RWPE1 (cell line): ENCODE data around the gene OTX2.

ENCODE experiments used
- CTCF ChIA-PET: fragments of 350-600 bp; sonication (Branson Sonifier 250); formaldehyde crosslinking; extraction: SDS; loops from one replicate; lab custom pipeline; 2021; lab: Yijun Ruan, JAX
- POLR2A ChIA-PET: fragments of 400-600 bp; formaldehyde crosslinking; extraction: SDS; loops from one replicate; lab custom pipeline; 2020; ENCODE audit warnings: antibody characterized with exemption; ENCODE audit not compliant: low non-redundant PET; lab: Yijun Ruan, JAX
- DNase-seq: peaks from one replicate; pipeline ENCODE4 v3.0.0; 2012; ENCODE audit warnings: low spot score
- H3K27ac ChIP-seq: fragments of 450-650 bp; 2 replicates; pipeline ENCODE4 v1.5.1; 2017
- TF ChIP-seq, protein P1 (sequence below): fragments of 450-650 bp; conservative IDR thresholded peaks from 2 replicates; pipeline ENCODE4 v1.5.1; 2017; ENCODE audit warnings: low read depth, mild to moderate bottlenecking

OTX2 gene

DNA sequence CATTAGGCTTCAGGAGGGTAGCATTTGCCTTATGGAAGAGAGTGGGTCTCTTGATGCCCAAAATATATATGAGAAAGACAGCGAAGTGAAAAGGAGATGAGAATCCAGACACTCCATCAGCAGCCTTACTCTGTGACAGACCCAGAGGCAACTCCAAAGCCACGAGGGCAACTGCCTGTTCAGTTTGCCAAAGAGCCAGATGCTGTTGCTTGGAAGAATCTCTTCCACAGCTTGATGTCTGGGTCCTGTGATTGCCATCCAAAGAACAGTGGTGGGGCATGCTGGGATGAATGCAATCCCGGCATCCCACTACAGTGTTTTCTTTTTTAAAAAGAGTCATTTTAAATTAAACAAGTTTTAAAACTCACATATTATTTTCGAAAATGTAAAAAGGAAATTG, 10.9 kb upstream of the OTX2 start:
- ChIA-PET POLR2A (no interaction called here), CTCF (no interaction called here)
- no peak overlapping the region for H3K27ac ChIP-seq
- no peak for DNase-seq
- TF ChIP-seq, protein P1, sequence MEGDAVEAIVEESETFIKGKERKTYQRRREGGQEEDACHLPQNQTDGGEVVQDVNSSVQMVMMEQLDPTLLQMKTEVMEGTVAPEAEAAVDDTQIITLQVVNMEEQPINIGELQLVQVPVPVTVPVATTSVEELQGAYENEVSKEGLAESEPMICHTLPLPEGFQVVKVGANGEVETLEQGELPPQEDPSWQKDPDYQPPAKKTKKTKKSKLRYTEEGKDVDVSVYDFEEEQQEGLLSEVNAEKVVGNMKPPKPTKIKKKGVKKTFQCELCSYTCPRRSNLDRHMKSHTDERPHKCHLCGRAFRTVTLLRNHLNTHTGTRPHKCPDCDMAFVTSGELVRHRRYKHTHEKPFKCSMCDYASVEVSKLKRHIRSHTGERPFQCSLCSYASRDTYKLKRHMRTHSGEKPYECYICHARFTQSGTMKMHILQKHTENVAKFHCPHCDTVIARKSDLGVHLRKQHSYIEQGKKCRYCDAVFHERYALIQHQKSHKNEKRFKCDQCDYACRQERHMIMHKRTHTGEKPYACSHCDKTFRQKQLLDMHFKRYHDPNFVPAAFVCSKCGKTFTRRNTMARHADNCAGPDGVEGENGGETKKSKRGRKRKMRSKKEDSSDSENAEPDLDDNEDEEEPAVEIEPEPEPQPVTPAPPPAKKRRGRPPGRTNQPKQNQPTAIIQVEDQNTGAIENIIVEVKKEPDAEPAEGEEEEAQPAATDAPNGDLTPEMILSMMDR = no peak

DNA sequence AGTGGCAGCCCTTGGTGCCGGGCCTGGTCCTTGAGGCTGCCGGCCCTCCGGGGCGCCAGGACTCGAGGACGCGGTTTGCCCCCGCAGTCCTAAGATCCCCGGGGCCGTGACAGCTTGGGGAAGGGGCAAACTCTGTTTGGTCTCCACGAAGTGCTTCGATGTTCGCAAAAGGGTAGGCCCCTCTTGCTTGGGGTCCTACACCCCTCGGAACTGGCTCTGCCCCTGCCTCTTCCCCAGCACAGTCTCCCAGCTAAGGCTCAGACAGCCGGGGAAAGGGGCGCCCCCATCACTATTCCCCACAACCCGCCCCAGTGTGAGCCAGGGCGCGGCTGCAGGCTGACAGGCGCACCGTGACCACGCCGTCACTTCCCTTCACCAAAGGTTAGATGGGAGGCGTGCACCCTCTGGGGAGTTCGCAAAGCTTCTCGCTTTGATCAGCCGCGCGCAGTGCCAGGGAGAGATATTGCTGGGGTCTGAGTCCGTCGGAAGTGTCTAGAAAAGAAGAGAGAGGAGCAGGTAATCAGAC, 7.2 kb upstream of the OTX2 start:
- ChIA-PET POLR2A (no interaction called here), CTCF (no interaction called here)
- H3K27ac ChIP-seq = no peak overlapping the region
- TF ChIP-seq, protein P1 = no peak
- no peak for DNase-seq

DNA sequence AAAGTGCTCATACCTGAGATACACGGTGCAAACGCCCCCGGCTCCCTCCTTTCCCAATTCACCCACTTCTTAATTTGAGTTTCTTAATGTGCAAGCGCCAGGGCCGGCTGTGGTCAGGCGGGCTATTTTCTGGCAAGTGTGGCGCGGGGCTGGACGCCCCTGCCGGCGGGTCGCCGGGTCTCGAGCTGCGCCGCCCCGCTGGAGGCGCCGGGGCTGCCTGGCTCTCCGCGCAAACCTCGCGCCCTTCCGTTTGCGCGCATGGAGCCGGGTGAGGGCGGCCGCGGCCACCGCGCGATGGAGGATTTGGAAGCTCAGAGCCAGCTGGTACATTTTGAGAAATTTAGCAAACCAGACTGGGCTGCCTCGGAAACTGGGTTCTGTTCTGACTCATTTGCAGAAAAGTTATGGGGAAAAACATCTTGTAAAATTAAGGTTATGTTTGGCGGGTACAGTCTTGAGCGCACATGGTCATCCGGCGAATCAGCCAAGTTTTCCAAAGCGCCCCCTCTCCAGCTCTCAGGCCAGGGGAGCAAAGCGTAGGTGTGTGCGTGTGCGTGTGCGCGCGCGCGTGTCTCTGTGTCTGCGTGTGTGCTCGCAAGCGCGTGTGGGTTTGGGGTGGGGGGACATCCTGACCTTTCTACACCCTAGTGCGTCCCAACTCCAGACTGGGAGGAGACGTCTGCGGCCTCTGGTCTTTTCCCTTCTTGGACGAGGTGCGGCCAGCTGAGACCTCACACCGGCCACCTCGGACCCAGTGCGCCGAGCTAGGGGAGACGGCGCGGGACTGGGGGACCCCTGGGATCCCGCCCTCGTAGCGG, 6.5 kb upstream of the OTX2 start:
- POLR2A ChIA-PET = no interaction called here
- CTCF ChIA-PET = no interaction called here
- DNase-seq = no peak
- H3K27ac ChIP-seq = no peak overlapping the region
- TF ChIP-seq, protein P1 = no peak

DNA sequence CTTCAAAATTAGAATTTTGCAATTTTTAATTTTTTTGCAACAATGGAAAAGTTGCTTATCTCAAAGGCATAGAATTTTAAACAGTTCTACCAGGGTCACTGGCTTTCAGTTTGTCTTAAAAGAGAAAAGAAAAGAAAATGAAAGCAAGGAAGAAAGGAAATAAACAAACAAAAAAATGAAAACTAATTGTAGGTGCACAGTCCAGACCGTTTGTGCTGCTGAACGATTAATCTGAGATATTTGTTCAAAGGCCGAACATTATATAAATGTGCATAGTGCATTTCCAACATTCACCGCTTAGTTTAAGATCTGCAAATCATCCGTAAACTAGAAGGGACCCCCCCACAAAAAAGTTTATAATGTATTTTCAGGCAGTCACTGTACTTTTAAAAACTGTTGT, 5.5 kb upstream of the OTX2 start:
- CTCF ChIA-PET = interaction anchor here (0.6 kb wide), 1 partner anchor 289 kb away, joined by 3 read pairs; no protein-coding TSS in a partner anchor
- TF ChIP-seq, protein P1 = no peak

DNA sequence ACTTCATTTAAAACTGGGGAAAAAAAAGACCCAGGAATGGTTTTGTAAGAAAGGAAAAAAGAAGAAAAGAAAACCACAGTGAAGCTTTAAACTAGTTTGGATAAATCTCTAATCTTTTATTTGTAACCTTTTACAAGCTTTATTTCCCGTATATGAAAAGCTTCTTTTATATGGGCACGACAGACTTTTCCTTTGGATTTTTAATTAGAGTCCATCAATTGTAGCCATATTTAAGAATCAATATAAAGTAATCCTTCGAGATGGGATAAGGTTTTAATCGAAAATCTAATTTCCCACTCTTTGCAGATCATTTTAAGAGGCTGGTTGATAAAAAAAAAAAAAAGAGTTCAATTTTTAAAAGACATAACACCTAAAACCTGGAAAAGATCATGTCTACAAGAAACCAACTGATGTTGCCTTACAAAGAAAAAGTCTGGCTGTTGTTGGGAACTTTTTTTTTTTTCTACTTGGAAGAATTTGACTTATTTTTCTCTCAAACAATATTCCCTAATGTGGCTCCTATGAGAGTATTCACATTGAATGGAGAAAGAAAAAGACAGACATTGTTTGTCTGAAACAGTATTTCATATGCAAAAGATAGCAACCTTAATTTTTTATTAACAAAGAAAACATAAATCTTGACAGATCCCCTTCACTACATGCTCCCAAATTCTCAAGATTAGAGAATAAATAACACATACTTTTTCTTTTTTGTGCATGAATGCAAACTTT, 4.9 kb upstream of the OTX2 start:
- H3K27ac ChIP-seq = no peak overlapping the region
- ChIA-PET POLR2A (no interaction called here), CTCF (interaction anchor here (0.6 kb wide), 1 partner anchor 288 kb away, joined by 3 read pairs; no protein-coding TSS in a partner anchor)
- TF ChIP-seq, protein P1 = no peak
- DNase-seq = no peak

More for the DNA sequence above, 5.5 kb upstream of the OTX2 start:
- POLR2A ChIA-PET = no interaction called here
- no peak for DNase-seq
- no peak overlapping the region for H3K27ac ChIP-seq

DNA sequence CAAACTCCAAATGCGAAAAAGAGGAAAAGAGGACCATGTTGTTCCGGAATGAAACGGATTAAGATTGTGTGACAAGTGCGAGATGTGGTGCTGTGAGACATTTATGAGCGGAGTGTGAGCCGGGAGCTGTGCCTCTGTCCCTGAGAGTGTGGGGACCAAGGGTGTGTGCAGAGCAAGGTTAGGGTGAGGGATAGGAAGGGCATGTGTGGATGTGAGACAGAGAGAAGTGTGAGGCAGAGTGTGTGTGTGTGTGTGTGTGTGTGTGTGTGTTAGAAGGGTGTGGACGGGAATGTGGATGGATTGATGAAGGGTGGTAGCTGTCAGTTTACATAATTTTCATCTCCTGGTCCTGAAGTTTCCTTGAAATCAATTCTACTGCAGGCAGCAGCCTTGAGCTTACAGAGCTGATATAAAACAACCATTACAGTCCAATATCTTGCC, 4.3 kb upstream of the OTX2 start:
- TF ChIP-seq, protein P1 = no peak
- no peak overlapping the region for H3K27ac ChIP-seq
- POLR2A ChIA-PET = no interaction called here
- DNase-seq = no peak
- CTCF ChIA-PET = no interaction called here
